ENCODE results near the gene SAMD14.
A peak's percentile ranks its signal among the peaks of the same experiment; 100 is the strongest.

The SAMD14 gene

DNA sequence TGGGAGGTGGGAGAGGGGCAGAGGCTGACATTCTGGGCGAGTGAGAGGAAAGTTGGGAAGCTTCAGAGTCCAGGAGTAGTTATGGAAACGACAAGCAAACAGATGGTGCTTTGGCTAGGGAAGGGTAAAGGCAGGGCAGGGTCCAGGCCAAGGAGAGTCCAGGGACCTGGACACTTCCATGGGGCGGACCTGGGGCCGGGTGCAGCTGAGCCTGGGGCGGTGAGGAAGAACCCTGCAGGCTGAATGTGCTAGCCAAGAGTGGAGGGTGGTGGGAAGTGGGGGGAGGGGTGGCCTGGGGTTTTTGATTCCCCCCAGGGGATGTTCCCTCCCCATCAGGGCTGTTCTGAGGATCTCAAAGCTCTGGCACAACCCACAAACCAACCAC is 17.9 kb upstream of the SAMD14 start:
- no peak for DNase-seq

DNA sequence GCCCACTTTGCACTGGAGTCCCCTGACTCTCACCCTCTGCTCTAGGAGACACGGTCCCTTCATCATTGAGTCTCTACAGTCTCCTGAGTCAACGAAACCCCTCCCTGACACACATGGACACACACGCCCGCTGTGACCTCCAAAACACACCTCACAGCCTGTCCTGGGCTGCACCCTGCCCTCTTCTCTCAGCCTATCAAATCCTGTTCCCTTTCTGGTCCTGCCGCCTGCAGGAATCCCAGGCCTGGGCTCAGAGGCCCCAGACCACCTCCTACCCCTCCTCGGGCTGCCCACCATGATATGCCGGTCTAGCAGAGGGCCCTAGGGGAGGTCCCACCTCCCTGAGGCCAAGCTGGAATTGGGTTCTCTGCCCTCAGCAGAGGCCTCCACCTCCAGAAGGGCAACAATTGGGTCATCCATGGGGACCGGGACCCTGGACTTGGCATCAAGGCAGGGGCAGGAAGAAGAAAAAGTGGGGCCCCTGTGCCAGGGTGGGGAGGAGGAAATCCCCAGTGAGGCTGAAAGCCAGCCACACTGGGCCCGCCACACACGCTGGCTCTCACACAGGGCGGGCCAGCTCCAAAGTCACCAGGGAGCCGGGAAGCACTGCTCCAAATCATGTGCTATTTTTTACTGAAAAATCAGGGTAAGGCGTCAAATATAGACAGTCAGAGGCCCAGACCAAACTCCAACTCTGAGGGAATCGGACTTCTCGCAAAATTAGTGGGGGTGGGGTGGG is 17.1 kb upstream of the SAMD14 start:
- no peak for DNase-seq

DNA sequence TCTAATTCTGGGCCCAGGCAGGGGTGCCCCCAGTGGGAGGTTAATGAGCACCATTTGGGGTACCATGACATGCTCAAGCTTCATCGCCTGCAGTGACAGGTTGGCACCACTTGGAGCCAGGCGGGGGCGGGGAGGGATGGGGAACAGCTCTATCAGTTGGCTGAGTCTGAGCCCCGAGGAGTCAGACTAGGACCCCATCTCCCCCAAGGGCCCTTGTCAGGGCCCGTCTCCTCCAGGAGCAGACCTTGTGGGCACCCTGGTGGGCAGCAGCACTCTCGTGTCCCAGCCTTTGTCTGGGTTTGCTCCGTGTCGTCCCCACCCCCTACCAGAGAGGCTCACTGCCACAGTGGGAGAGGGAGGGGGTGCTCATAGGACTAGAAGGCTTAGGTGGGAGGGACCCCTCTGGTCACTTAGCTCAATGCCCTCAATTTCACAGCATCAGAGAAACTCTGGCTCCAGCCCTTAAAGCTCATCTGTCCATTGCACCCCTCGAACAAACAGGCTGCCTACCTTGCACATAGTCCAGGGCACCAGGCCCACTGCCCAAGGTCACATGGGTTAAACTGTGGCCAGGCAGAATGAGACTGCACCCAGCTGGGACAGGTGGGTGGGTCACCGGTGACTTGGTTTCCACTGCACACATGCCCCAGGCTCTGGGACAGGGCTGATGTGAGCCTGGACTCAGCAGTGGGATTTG is 16.4 kb upstream of the SAMD14 start:
- no peak for DNase-seq

DNA sequence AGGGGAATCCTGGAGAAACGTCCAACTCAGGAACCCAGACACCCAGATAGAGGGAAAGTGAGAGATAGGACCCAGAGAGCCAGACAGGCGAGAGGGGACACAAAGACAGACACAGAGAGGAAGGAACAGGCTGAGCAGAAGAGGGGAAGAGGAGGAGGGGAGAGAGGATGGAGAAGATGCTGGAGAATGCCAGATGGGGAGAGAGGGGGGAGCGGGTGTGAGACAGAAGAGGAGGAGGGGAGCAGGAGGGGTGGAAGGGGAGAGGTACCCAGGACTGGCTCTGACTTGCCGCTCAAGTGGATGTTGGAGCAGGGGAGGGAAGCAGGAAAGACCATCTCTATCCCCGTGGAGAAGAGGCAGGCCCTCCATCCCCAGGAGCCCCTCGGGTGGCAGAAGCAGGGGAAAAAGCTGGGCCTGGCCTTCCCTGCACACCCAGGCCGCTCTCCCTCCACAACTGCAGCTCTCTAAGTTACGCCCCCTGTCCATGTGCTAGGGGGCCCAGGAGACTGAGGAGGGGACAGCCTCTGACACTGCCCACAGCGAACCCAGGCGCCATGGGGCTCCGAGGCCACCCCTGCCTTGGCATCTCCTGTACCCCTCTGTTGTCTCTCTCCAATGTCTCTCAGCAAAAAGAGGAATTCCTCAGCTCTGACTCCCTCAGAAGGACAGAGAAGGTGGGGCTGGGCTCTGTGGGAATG is 15.7 kb upstream of the SAMD14 start:
- DNase-seq, result no peak

DNA sequence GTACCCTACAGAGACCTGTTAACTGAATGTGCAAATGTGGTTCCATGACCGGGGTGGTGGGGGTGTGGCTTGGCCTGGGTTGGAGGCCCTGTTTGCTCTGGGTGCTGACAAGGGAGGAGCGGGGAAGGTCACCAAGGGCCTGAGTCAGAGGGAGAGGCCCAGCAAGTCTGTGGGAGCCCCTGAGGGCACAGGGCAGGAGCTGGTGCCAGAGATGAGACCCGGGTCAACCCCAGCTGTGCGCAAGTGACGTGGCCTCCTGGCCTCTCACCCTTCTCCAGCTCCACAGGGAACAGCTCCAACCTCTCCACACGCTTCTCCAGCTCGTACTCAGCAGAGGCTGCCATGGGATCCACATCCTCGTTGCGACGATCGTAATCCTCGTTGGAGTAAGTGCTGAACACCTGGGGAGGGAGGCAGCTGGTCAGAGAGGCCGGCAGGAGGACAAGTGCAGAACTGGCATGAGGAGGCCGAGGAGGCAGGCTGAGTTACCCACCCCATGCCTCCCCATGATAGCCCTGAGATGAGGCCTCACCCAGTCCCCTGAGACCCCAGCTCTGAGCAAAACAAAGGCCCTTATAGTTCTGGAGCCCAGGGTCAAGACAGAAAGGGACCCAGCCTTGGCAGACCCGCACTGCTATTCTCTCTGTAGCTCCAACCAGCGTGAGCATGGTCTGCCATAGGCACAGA is 15.0 kb upstream of the SAMD14 start:
- DNase-seq, result peak in 1 of 2 experiments; percentile 51

DNA sequence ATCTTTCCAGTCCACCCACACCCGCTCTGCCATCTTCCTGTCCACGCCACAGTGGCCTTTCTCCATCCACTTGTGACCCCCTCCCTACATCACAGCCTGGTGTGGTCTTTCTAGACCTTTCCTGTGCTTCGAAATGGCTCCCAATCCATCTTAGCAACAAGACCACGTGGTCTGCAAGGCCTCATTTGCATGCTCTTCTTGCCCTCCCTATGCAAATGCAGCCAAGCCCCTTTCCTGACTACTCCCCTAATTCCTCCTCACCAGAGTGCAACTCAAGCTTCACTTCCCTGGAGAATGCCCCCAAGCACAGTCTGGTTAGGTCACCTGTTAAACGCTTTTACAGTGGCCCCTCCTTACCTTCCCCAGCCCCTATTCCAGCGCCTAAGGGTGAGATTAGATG is 14.4 kb upstream of the SAMD14 start:
- DNase-seq, result peak; percentile 75 to 83

DNA sequence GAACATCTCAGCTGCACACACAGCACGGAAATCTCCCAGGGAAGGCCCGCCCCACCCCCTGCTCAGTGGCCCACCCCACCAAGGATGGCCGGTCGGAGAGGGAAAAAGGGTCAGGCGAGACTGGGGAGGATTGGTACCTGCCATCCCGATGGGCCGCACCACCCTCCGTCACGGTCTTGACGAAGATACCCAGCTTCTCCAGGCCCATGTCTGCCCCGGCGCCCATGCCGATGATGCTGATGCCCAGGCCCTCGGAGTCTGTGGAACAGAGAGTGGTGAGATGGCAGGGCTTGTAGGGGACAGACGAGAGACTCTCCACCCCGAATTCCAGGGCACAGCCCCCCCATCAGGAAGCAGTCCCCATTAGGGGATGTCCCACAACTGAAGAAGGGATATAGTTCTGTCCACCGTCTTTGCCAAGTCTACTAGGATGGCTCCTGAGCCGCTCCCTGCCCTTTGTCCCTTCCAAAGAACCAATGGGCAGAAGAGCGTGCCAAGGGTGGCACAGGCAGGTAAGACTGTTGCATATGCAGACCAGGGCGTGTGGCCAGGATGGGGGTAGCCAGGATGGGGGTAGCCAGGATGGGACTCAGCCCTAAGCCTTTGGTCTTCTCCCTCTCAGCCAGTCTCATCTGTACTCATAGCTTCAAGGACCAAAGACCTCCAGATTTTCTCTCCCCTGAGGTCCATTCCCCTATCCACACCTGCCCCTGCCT is 13.7 kb upstream of the SAMD14 start:
- DNase-seq, result no peak

DNA sequence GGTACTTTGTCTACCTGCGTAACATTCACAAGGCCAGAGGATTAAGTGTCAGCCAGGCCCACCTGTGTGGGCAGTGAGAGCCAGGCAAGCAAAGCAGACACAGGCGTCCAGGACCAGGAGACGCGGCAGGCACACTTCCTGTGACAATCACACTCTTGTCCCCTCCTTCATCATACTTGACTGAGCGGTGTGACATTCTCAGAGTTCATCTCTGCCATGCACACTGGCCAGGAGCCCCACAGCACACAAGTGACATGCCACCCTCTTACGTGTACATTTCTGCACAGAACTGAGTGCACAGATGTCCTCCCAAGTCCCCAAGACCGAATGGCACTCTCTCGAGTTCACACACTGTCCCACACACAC is 11.8 kb upstream of the SAMD14 start:
- no peak for DNase-seq

DNA sequence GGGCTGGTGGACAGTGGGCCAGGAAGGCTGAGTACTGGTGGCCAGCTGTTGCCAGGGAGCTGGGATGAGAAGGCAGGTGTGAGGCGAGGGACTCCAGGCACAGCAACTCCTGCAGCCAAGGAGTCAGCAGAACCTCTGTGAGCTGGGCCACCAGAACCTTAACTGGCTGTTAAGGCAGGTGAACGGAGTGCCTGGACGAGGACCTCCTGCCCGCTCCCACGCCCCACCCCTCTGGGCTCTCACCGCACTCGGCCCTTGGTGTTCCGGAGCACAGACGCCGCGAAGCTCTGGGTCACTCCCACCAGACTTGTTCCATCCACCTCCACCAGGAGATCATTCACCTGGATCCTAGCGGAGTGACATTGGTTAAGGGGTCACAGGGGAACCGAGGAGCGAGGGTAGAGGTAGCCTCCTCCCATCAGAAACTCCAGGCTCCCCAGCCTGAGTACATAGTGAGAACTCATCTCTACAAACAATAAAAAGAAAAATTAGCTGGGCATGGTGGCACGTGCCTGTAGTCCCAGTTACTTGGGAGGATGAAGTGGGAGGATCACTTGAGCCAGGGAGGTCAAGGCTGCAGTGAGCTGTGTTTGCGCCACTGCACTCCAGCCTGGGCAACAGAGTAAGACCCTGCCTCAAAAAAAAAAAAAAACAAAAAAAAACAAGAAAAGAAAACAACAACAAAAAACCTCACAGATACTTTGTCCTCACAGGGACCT is 11.2 kb upstream of the SAMD14 start:
- DNase-seq, result no peak

DNA sequence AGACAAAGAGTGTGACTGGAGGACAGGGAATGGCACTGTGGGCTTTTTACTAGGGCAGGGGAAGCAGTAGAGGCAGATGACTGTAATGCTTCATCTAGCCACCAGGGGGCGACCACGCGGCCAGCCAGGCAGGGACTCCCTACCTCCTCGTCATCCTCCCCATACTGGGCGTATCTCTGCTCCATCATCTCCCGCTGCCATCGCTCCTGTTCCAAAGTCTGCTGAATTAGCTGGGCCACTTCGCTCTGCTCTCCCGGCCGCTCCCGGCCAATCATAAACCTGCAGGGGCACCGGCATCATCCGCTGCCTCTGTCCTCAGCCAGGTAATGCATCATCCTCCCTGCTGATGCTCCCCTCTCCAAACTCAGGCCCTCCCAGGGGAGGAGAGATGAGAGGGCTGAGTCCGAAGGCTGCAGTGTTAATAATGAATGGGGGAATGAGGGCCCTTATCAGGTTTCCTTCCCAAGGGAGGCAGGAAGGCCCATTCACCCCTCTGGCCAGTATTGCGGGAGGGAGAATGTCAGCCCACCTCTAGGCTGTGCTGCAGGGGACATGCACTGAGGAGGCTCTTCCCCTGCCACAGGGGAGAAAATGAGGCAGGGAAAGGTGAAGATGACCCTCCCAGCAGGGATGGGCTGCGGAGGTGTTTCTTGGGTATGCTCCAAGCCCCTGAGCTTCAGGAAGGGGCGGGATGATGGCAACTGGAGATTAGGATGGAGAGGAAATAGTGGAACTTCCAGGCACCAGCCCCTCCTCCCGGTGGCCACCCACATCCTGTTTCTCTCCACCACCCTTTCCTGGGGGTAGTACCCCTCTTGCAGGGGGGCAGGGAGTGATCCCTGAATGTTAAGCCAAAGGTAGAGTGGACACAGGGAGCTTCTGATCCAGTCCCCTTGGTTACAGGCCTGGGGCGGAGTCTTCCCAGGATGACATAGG is 10.3 kb upstream of the SAMD14 start:
- DNase-seq, result peak; percentile 70 to 86

DNA sequence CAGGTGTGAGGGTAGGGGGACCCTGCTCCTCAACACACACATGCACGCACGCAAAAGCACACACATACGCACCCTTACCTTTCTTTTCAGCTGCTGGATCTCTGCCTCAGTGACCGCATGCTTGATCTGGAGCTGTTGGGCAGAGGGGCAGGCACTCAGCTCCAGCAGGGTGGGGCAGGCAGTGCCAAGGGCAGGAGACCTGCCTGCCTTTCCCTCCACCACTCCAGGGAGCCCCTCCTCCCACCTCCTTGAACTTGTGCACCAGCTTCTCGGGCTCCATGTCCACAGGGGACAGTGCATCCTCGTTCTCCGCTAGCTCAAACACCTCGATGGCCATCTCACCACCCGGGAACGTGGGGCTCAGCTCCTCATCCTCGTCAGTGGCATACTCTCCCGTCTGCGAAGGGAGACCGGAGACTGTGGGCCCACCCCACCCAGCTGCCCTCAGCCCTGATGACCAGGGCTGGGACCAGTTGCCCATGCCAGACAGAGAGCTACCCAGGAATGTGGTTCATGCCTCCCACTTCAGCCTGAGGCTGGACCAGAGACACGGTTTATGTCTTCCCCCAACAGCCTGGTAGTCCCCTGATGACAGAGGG is 9.3 kb upstream of the SAMD14 start:
- DNase-seq, result no peak

DNA sequence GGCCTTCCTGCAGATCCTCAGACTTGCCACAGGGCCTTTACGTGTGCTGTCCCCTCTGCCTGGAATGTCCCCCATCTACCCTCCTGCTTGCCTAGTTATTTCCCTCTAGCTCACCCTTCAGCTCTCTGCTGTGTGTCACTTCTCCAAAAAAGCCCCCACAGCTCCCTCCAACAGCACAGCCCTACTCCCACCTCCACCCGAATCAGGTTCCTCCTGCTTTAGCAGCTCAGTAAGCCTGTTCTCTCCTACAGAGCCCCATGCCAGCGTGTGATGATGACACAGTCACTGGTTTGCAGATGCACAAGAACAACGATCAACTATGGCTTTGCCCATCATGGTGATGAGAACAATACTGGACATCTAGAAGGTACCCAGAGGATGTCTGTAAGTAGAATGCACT is 7.1 kb upstream of the SAMD14 start:
- DNase-seq, result no peak

DNA sequence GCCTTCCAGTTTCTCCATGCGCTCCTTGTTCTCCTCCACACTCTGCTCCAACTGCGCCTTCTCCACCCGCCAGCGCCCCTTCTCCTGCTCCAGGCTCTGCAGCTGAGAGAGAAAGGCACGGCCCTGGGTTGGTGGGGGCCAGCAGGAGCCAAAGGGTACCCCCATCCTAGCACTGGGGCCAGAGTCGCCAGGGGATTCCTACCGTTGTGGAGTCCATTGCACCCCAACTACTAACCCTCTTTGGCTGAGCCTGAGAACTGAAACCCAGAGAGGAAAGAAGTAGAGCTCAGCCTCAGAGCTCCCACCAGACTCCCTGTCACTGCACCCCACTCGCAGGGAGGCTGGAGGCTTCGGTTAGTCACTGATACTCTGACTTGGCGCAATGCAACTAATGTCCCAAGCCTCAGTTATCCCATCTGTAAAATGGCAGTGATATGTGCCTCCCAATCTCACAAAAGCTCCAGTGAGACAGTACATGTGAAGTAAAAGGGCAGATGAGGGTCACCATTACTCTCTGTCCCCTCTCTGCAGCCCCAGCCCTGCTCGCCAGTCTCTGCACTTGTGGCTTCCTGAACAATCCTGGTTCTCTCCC is 6.2 kb upstream of the SAMD14 start:
- no peak for DNase-seq

DNA sequence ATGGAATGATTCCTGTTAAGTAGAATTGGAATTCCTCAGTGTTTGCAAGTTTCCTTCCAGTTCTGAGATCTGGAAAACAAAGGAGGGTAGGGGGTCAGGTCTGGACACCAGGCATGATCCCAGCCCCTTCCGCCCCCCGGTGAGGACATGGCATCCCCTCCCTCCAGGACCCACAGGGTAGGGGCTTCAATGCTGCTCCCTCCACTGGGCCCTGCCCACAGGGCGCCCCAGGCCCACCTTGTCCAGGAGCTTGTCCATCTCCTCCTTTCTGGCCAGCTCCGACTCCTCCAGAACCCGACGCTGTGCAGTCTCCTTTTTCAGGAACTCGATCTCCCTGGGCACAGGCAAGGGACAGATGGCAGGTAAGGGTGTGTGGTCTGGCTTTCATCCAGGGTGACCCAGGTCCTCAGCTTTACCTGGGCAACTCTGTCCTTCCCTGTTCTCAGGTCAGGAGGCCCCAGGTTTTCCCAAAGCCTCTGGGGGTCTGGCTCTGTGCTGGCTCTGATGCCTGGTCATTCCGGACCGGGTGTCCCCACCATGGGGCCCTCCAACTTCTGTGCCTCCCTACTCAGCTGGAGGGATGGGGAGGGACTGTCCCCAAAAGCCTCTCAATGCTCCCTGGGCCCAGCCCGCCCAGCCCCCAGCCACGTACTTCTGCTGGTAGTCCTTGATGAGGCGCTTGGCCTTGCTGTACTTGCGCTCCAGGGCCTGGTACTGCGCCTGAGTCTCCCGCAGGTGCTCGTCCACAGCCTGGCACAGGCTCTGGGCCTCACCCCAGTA is 5.5 kb upstream of the SAMD14 start:
- DNase-seq, result no peak

DNA sequence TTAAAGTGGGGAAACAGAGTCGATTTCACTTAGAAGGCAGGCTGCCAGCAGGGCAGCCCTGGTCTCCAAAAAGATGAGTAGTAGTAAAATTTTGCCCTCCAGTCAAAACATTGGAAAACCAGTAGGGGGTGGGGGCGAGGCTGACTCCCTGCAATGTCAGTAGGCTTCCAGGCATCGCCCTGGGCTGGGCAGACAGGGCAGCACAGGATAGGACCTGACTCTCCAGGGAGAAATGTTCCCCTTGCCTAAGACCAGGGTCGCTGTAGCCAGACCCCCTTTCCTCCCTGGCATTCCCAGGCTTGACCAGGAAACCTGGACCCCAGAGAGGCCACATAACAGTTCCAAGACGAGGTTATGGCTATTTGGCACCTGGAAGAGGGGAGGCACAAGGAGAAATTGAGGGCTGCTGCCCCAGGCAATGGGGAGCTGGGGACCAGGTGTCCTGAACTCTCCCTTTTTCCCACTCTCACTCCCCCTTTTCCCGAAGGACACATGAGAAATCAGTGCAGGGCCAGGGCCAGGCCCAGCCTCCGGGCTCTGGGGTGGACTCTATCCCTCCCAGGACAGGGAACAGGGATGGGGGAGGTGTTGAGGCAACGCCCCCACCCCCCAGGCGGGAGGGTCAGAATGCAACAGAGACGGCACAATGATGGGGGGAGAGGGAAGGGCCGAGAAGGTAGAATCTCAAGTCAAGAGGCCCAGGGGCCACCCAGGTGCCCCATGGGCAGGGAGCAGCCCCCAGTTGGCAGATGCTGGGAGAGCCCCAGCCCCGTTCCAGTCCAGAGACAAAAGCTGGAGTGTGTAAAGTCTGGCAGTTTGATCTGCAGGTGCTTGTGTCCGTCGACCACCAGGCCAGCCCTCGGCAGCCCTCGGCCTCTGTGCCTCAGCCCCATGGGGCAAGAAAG is 4.5 kb upstream of the SAMD14 start:
- no peak for DNase-seq

DNA sequence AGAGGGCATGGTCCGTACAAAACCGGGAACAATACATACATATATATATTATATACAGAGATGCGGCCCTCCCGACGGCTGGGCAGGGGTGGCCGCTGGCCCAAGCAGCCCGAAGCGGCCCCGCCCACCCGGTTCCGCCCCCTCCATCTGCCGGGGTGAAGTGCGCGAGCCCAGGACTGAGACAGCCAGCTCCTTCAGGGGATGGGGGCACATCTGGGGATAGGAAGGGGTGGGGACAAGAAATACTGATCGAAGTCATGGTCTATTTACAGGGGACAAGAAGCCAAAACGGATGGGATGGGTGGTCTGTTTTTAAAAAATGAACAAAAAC is 3.8 kb upstream of the SAMD14 start:
- DNase-seq, result no peak

DNA sequence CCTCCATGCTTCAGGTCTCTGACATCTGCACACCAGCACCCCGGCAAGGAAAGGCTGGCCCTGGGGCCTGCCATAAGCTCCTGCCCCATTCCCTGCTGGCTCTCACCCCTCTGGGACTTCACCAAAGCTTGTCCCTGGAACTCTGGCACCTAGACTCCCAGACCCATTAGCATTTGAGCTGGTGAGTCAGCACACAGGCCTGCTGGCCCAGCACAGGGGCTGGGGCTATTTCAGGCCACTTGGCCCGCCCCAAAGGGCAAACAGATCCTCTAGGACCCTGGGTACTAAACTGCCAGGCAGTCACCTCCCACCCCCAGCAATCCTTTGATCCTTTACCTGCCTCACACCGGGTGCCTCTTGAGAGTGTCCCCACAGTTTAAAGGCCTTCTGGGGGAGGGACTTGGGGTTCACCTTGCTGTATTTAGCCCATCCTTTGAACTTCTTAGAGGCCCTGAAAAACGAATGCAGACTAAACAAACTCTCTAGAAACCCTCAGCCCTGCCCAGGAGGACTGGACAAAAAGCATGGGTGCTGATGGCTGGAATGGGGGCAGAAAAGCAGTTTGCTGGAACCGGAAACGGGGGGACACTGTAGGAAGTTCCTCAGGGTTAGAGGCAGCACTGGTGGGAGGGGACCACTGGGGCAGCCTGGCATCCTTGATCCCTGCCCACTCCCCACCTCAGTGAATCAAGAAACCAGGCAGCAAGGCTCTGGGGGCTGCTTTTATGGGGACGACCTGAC is 3.2 kb upstream of the SAMD14 start:
- no peak for DNase-seq
